Chondrocyte (in vitro differentiated cells): Measurements from ENCODE around the gene TBC1D10A. TPM values are rescaled to one million over a fixed set of nuclear protein-coding genes. Genes with fewer than 3 reads are reported as not detected.
A peak's percentile ranks its signal among the peaks of the same experiment; 100 is the strongest.

ENCODE experiments used
- DNase-seq: peaks from one replicate; pipeline ENCODE4 v3.0.0; 2021; ENCODE audit warnings: mixed read lengths, low spot score
- H3K27ac Mint-ChIP-seq: one replicate; pipeline ENCODE4 v1.8.0; 2021; ENCODE audit warnings: mild to moderate bottlenecking, moderate library complexity, mixed read lengths; ENCODE audit not compliant: unreplicated experiment
- H3K27me3 Mint-ChIP-seq: 2 replicates; pipeline ENCODE4 v1.8.0; 2021; ENCODE audit warnings: low read depth, mixed read lengths
- H3K36me3 Mint-ChIP-seq: 2 replicates; pipeline ENCODE4 v1.8.0; 2021; ENCODE audit warnings: low read depth, mixed read lengths
- H3K4me1 Mint-ChIP-seq: 2 replicates; pipeline ENCODE4 v1.8.0; 2021; ENCODE audit warnings: low read depth, mild to moderate bottlenecking, mixed read lengths
- H3K4me3 Mint-ChIP-seq: one replicate; pipeline ENCODE4 v1.8.0; 2021; ENCODE audit warnings: mild to moderate bottlenecking, moderate library complexity, mixed read lengths; ENCODE audit not compliant: unreplicated experiment
- H3K9me3 Mint-ChIP-seq: 2 replicates; pipeline ENCODE4 v1.8.0; 2021; ENCODE audit warnings: low read depth, mixed read lengths
- CTCF ChIP-seq: fragments of 200-600 bp; sonication (generic); IDR thresholded peaks from 2 replicates; pipeline ENCODE4 v1.5.0; 2021; ENCODE audit warnings: antibody characterized with exemption, mild to moderate bottlenecking, moderate library complexity
- total RNA-seq: library from RNA; stranded (reverse); gene quantifications from 3 replicates; pipeline ENCODE4 v1.2.1, GENCODE V29; 2021

The TBC1D10A gene
- total RNA-seq, 1 donor from 2014 or later, result 26.9 TPM

DNA sequence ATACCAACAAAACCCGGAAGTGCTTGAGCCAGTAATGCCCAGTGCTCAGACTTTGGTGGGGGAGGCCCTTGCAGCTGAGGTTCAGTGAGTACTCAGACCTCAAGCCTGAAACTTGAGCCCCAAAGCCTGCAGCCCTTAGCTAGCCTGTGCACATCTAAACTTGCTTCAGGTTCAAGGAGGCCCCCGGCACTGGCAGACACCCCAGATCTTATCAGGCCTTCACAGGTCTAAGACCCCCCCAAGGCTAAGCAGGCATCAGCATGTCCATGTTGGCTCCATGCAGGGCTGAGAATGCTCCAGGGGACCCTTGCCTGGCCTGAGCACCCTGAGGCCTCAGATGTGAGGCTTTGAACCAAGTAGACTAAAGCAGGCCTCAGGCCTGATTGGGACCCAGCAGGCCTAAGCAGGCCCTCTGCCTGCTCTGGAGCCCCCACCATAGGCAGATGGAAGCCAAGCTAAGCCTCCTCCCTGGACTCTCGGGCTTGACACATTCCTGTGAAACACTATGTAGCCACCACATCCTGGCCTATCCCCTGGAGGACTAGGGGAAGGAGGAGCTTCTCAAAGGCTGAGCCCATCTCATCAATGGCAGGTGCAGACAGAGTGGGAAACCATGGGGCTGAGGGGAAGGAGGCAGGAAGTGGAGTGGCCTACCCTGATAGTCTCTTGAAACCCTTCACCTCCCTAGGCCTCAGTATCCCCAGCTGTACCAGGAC is 36.2 kb downstream of the TBC1D10A start:
- no peak for DNase-seq
- peak overlapping the region; percentile 77 for H3K4me3 Mint-ChIP-seq
- H3K4me1 Mint-ChIP-seq, result peaks cover 31% of the 10 kb centered on the region
- H3K9me3 Mint-ChIP-seq, result no peaks in the 10 kb centered on the region
- peaks cover 15% of the 10 kb centered on the region for H3K36me3 Mint-ChIP-seq
- no peaks in the 10 kb centered on the region for H3K27me3 Mint-ChIP-seq
- no peak for TF ChIP-seq CTCF
- H3K27ac Mint-ChIP-seq, result peak overlapping the region; percentile 88

GRCh38 chr22:30289980-30290313 is 36.8 kb downstream of the TBC1D10A start:
- Mint-ChIP-seq H3K27ac (peak overlapping the region; percentile 88), H3K4me3 (peak overlapping the region; percentile 77), H3K9me3 (no peaks in the 10 kb centered on the region), H3K36me3 (peaks cover 17% of the 10 kb centered on the region), H3K4me1 (peaks cover 31% of the 10 kb centered on the region), H3K27me3 (no peaks in the 10 kb centered on the region)
- peak; percentile 26 for TF ChIP-seq CTCF
- DNase-seq, result no peak

DNA sequence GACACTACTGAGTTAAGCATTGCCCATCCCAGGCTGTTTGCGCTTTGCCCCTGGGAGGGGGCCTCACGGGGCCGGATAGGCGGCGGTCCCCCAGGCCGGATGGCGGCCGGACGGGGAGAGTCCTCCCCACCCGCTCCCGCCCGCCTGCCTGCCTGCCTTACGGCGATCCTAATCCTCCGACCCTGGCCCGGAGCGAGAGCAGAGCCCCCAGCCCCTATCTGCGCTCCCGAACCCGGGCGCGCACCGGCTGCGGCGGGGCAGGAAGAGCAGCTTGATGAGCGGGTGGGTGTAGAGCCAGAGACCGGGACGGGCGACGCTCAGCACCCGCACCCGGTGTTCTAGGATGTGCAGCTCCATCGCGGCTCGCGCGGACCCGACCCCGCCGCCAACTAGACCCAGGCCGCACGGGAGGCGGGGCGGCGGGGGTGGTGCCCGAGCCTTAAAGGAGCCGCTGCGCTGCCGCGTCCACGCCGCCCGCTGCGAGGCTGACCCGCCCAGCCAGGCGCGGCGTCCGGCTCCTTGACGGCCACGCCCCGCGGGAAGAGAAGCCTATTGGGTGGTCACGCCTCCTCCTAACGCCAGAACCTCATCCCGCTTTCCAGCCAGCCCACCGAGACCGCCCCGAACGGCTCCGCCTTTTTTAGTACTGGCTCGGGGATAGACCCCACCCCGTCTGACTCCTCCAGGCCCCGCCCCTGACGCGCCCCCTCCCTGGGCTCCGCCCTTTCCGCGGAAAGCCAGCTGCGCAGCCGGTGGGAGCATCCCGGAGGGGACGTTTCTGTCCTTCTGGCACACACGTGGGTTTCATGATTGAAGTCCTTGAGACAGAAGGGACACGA is 37.4 kb downstream of the TBC1D10A start, which contains the start of gene CASTOR1:
CASTOR1 (minus strand) TSS at position 365 of the 839 bp plus-strand sequence; CDS start at position 357, 8 bp downstream.
- peaks cover 21% of the 10 kb centered on the region for H3K36me3 Mint-ChIP-seq
- no peaks in the 10 kb centered on the region for H3K27me3 Mint-ChIP-seq
- peaks cover 31% of the 10 kb centered on the region for H3K4me1 Mint-ChIP-seq
- H3K4me3 Mint-ChIP-seq, result peak within 1 kb of the TSS; percentile 77
- H3K27ac Mint-ChIP-seq, result peak within 1 kb of the TSS; percentile 95
- DNase-seq, result peak; percentile 99
- no peak for TF ChIP-seq CTCF
- no peaks in the 10 kb centered on the region for H3K9me3 Mint-ChIP-seq

GRCh38 chr22:30288419-30289140 is 38.2 kb downstream of the TBC1D10A start:
- Mint-ChIP-seq H3K9me3 (no peaks in the 10 kb centered on the region), H3K27ac (peak overlapping the region; percentile 95), H3K4me1 (peaks cover 31% of the 10 kb centered on the region), H3K36me3 (peaks cover 16% of the 10 kb centered on the region), H3K4me3 (peak overlapping the region; percentile 77), H3K27me3 (no peaks in the 10 kb centered on the region)
- TF ChIP-seq CTCF, result no peak
- no peak for DNase-seq
